GM18870 (cell line): ENCODE results near the gene COBL.

Experiments used
- ATAC-seq: cut with Tn5 transposase; IDR thresholded peaks from one replicate; pipeline ENCODE4 v1.9.1; 2021; ENCODE audit warnings: moderate library complexity; ENCODE audit not compliant: unreplicated experiment

The COBL gene

GRCh38 chr7:51235593-51236313, 80.9 kb downstream of the COBL start:
- ATAC-seq: no peak

GRCh38 chr7:51234609-51235308, 81.8 kb downstream of the COBL start:
- no peak for ATAC-seq

- no peak for ATAC-seq
Observed at GRCh38 chr7:51234139-51234538, 82.5 kb downstream of the COBL start.

GRCh38 chr7:51233374-51233773, 83.2 kb downstream of the COBL start:
- ATAC-seq: no peak

- ATAC-seq: no peak
Observed at GRCh38 chr7:51230723-51231122, 85.9 kb downstream of the COBL start.

- no peak for ATAC-seq
Observed at GRCh38 chr7:51230324-51230625, 86.3 kb downstream of the COBL start.

GRCh38 chr7:51229620-51230323, 86.8 kb downstream of the COBL start:
- no peak for ATAC-seq

- no peak for ATAC-seq
Observed at GRCh38 chr7:51229106-51229537, 87.5 kb downstream of the COBL start.

- ATAC-seq: no peak
Observed at GRCh38 chr7:51228386-51228958, 88.1 kb downstream of the COBL start.

GRCh38 chr7:51227861-51228260, 88.7 kb downstream of the COBL start:
- no peak for ATAC-seq

GRCh38 chr7:51226916-51227535, 89.6 kb downstream of the COBL start:
- ATAC-seq: no peak

- no peak for ATAC-seq
Observed at GRCh38 chr7:51226063-51226755, 90.4 kb downstream of the COBL start.

GRCh38 chr7:51224811-51225595, 91.6 kb downstream of the COBL start:
- ATAC-seq: no peak

GRCh38 chr7:51223505-51223904, 93.1 kb downstream of the COBL start:
- no peak for ATAC-seq

GRCh38 chr7:51222916-51223315, 93.7 kb downstream of the COBL start:
- ATAC-seq: no peak

GRCh38 chr7:51220226-51220625, 96.4 kb downstream of the COBL start:
- no peak for ATAC-seq

- no peak for ATAC-seq
Observed at GRCh38 chr7:51219261-51219988, 97.2 kb downstream of the COBL start.

- ATAC-seq: no peak
Observed at GRCh38 chr7:51217804-51218203, 98.8 kb downstream of the COBL start.

GRCh38 chr7:51214098-51214497, 102.5 kb downstream of the COBL start:
- no peak for ATAC-seq
